ENCODE measurements around the gene CSNK2A1.
"Not testable (repeated sequence)": the region's sequence is repeated elsewhere in the genome, so short reads cannot be mapped to it uniquely, and the experiment has no call there.

Gene CSNK2A1

GRCh38 chr20:467755-468154 is 75.8 kb downstream of the CSNK2A1 start:
- H3K9me3 ChIP-seq (ENCODE audit: control insufficient read depth, low read length), result peaks cover 24% of the 10 kb centered on the region
- H3K9ac ChIP-seq (ENCODE audit: low read length), result no peak overlapping the region
- no peaks in the 10 kb centered on the region for H3K27me3 ChIP-seq (replicated peaks; ENCODE audit: control insufficient read depth, insufficient read depth, low read length)
- H3K4me1 ChIP-seq (ENCODE audit: control insufficient read depth, insufficient read depth, low read length), result peaks cover 5% of the 10 kb centered on the region
- no peak overlapping the region for H3K4me3 ChIP-seq (ENCODE audit: low read length)
- H3K36me3 ChIP-seq (ENCODE audit: control insufficient read depth, insufficient read depth, low read length, severe bottlenecking), result no peaks in the 10 kb centered on the region
- no peak for DNase-seq (ENCODE audit: low read depth)

- peak; percentile 96 for DNase-seq (ENCODE audit: low read depth)
- peak within 1 kb of the TSS; percentile 99 for H3K4me3 ChIP-seq (ENCODE audit: low read length)
- H3K36me3 ChIP-seq (ENCODE audit: control insufficient read depth, insufficient read depth, low read length, severe bottlenecking), result no peaks in the 10 kb centered on the region
- H3K4me1 ChIP-seq (ENCODE audit: control insufficient read depth, insufficient read depth, low read length), result peaks cover 44% of the 10 kb centered on the region
- no peaks in the 10 kb centered on the region for H3K27me3 ChIP-seq (replicated peaks; ENCODE audit: control insufficient read depth, insufficient read depth, low read length)
- H3K9me3 ChIP-seq (ENCODE audit: control insufficient read depth, low read length), result no peaks in the 10 kb centered on the region
- H3K9ac ChIP-seq (ENCODE audit: low read length), result peak within 1 kb of the TSS; percentile 98
Measured at GRCh38 chr20:462199-462991, 81.2 kb downstream of the CSNK2A1 start, which contains the start of gene TBC1D20. Gene TBC1D20, minus strand, starts transcription at chr20:462533. Its CDS starts 128 bp downstream, at chr20:462405.

GRCh38 chr20:461254-462198 is 82.1 kb downstream of the CSNK2A1 start:
- peak overlapping the region; percentile 98 for H3K9ac ChIP-seq (ENCODE audit: low read length)
- H3K4me3 ChIP-seq (ENCODE audit: low read length), result peak overlapping the region; percentile 99
- no peaks in the 10 kb centered on the region for H3K27me3 ChIP-seq (replicated peaks; ENCODE audit: control insufficient read depth, insufficient read depth, low read length)
- H3K36me3 ChIP-seq (ENCODE audit: control insufficient read depth, insufficient read depth, low read length, severe bottlenecking), result no peaks in the 10 kb centered on the region
- DNase-seq (ENCODE audit: low read depth), result peak; percentile 76
- H3K9me3 ChIP-seq (ENCODE audit: control insufficient read depth, low read length), result no peaks in the 10 kb centered on the region
- H3K4me1 ChIP-seq (ENCODE audit: control insufficient read depth, insufficient read depth, low read length), result peaks cover 45% of the 10 kb centered on the region

GRCh38 chr20:460707-461106 is 82.9 kb downstream of the CSNK2A1 start:
- Histone ChIP-seq H3K4me3 (ENCODE audit: low read length) (peak overlapping the region; percentile 99), H3K9ac (ENCODE audit: low read length) (peak overlapping the region; percentile 98), H3K27me3 (replicated peaks; ENCODE audit: control insufficient read depth, insufficient read depth, low read length) (no peaks in the 10 kb centered on the region)

GRCh38 chr20:460180-460579 is 83.4 kb downstream of the CSNK2A1 start:
- peak overlapping the region; percentile 99 for H3K4me3 ChIP-seq (ENCODE audit: low read length)

More at GRCh38 chr20:460707-461106, 82.9 kb downstream of the CSNK2A1 start:
- H3K36me3 ChIP-seq (ENCODE audit: control insufficient read depth, insufficient read depth, low read length, severe bottlenecking), result no peaks in the 10 kb centered on the region
- H3K4me1 ChIP-seq (ENCODE audit: control insufficient read depth, insufficient read depth, low read length), result peaks cover 45% of the 10 kb centered on the region
- no peaks in the 10 kb centered on the region for H3K9me3 ChIP-seq (ENCODE audit: control insufficient read depth, low read length)
- peak; percentile 67 for DNase-seq (ENCODE audit: low read depth)

GRCh38 chr20:458776-459175 is 84.8 kb downstream of the CSNK2A1 start:
- H3K4me1 ChIP-seq (ENCODE audit: control insufficient read depth, insufficient read depth, low read length), result peaks cover 45% of the 10 kb centered on the region
- H3K9me3 ChIP-seq (ENCODE audit: control insufficient read depth, low read length), result no peaks in the 10 kb centered on the region
- no peak overlapping the region for H3K9ac ChIP-seq (ENCODE audit: low read length)

More at GRCh38 chr20:460180-460579, 83.4 kb downstream of the CSNK2A1 start:
- peak overlapping the region; percentile 98 for H3K9ac ChIP-seq (ENCODE audit: low read length)
- no peaks in the 10 kb centered on the region for H3K36me3 ChIP-seq (ENCODE audit: control insufficient read depth, insufficient read depth, low read length, severe bottlenecking)
- peaks cover 45% of the 10 kb centered on the region for H3K4me1 ChIP-seq (ENCODE audit: control insufficient read depth, insufficient read depth, low read length)
- no peaks in the 10 kb centered on the region for H3K27me3 ChIP-seq (replicated peaks; ENCODE audit: control insufficient read depth, insufficient read depth, low read length)
- no peaks in the 10 kb centered on the region for H3K9me3 ChIP-seq (ENCODE audit: control insufficient read depth, low read length)
- no peak for DNase-seq (ENCODE audit: low read depth)

GRCh38 chr20:454951-455350 is 88.6 kb downstream of the CSNK2A1 start:
- Histone ChIP-seq H3K9ac (ENCODE audit: low read length) (no peak overlapping the region), H3K27me3 (replicated peaks; ENCODE audit: control insufficient read depth, insufficient read depth, low read length) (no peaks in the 10 kb centered on the region), H3K4me3 (ENCODE audit: low read length) (no peak overlapping the region), H3K9me3 (ENCODE audit: control insufficient read depth, low read length) (no peaks in the 10 kb centered on the region), H3K4me1 (ENCODE audit: control insufficient read depth, insufficient read depth, low read length) (peaks cover 24% of the 10 kb centered on the region), H3K36me3 (ENCODE audit: control insufficient read depth, insufficient read depth, low read length, severe bottlenecking) (peaks cover 9% of the 10 kb centered on the region)
- DNase-seq (ENCODE audit: low read depth), result no peak

More at GRCh38 chr20:458776-459175, 84.8 kb downstream of the CSNK2A1 start:
- no peak for DNase-seq (ENCODE audit: low read depth)
- Histone ChIP-seq H3K4me3 (ENCODE audit: low read length) (no peak overlapping the region), H3K27me3 (replicated peaks; ENCODE audit: control insufficient read depth, insufficient read depth, low read length) (no peaks in the 10 kb centered on the region), H3K36me3 (ENCODE audit: control insufficient read depth, insufficient read depth, low read length, severe bottlenecking) (no peaks in the 10 kb centered on the region)

- not testable (repeated sequence) for DNase-seq (ENCODE audit: low read depth); H3K4me3 ChIP-seq (ENCODE audit: low read length); H3K27me3 ChIP-seq (replicated peaks; ENCODE audit: control insufficient read depth, insufficient read depth, low read length); H3K9ac ChIP-seq (ENCODE audit: low read length); H3K36me3 ChIP-seq (ENCODE audit: control insufficient read depth, insufficient read depth, low read length, severe bottlenecking); H3K4me1 ChIP-seq (ENCODE audit: control insufficient read depth, insufficient read depth, low read length); H3K9me3 ChIP-seq (ENCODE audit: control insufficient read depth, low read length)
Measured at GRCh38 chr20:452021-452420, 91.6 kb downstream of the CSNK2A1 start.

GRCh38 chr20:445514-446336 is 97.9 kb downstream of the CSNK2A1 start:
- DNase-seq (ENCODE audit: low read depth), result no peak
- Histone ChIP-seq H3K36me3 (ENCODE audit: control insufficient read depth, insufficient read depth, low read length, severe bottlenecking) (peaks cover 46% of the 10 kb centered on the region), H3K9me3 (ENCODE audit: control insufficient read depth, low read length) (no peaks in the 10 kb centered on the region), H3K9ac (ENCODE audit: low read length) (no peak overlapping the region), H3K4me3 (ENCODE audit: low read length) (no peak overlapping the region), H3K27me3 (replicated peaks; ENCODE audit: control insufficient read depth, insufficient read depth, low read length) (no peaks in the 10 kb centered on the region), H3K4me1 (ENCODE audit: control insufficient read depth, insufficient read depth, low read length) (peaks cover 28% of the 10 kb centered on the region)

- peaks cover 52% of the 10 kb centered on the region for H3K36me3 ChIP-seq (ENCODE audit: control insufficient read depth, insufficient read depth, low read length, severe bottlenecking)
- H3K9me3 ChIP-seq (ENCODE audit: control insufficient read depth, low read length), result no peaks in the 10 kb centered on the region
- H3K4me3 ChIP-seq (ENCODE audit: low read length), result no peak overlapping the region
- no peaks in the 10 kb centered on the region for H3K27me3 ChIP-seq (replicated peaks; ENCODE audit: control insufficient read depth, insufficient read depth, low read length)
- DNase-seq (ENCODE audit: low read depth), result peak; percentile 19
- peaks cover 28% of the 10 kb centered on the region for H3K4me1 ChIP-seq (ENCODE audit: control insufficient read depth, insufficient read depth, low read length)
- peak overlapping the region; percentile 7 for H3K9ac ChIP-seq (ENCODE audit: low read length)
Measured at GRCh38 chr20:444862-445426, 98.6 kb downstream of the CSNK2A1 start.

Data from adipocyte (in vitro differentiated cells).